ENCODE data around the gene SERINC2. TPM values are rescaled to one million over a fixed set of nuclear protein-coding genes. Genes with fewer than 3 reads are reported as not detected.
A peak's percentile ranks its signal among the peaks of the same experiment; 100 is the strongest.

SERINC2 gene
- total RNA-seq (2021; fragmentation: NEBNext Ultra II Directional; extraction: Animal tissue kit (Norgen Biotek cat#: 25700)): 100 to 1,000 TPM; 184 to 276 (median 207) TPM
- long read RNA-seq, transcript SERINC2-201 (10 exons, 1,997 nt): major isoform, 125 of 198 reads
- long read RNA-seq, partial matches to known transcripts: 50 of 198 reads
- long read RNA-seq, other reads (novel, unspliced or antisense): 15 of 198 reads

- no peak for DNase-seq
- H3K27ac Mint-ChIP-seq: peak within 1 kb of the TSS; percentile 89
- no peaks in the 10 kb centered on the region for H3K27me3 Mint-ChIP-seq (ENCODE audit: insufficient read depth)
- TF ChIP-seq CTCF (IDR thresholded peaks at IDR 0.05): no peak
- no peaks in the 10 kb centered on the region for H3K9me3 Mint-ChIP-seq
- H3K4me3 Mint-ChIP-seq: peak within 1 kb of the TSS; percentile 98
- H3K4me1 Mint-ChIP-seq (ENCODE audit: low read depth): peaks cover 75% of the 10 kb centered on the region
- peaks cover 27% of the 10 kb centered on the region for H3K36me3 Mint-ChIP-seq (ENCODE audit: low read depth)
These were observed at the start of gene SERINC2 for GRCh38 chr1:31412732-31413404. TSS of gene SERINC2 (plus strand) at chr1:31413213. CDS start at chr1:31413266, 53 bp downstream.

- Mint-ChIP-seq H3K36me3 (ENCODE audit: low read depth) (peaks cover 8% of the 10 kb centered on the region), H3K4me3 (no peak overlapping the region), H3K27ac (no peak overlapping the region), H3K27me3 (ENCODE audit: insufficient read depth) (no peaks in the 10 kb centered on the region; the same call in 1 of the 2 replicates), H3K4me1 (ENCODE audit: low read depth) (0 out of 2 replicates have a peak, but pooled peaks cover 5% of the 10 kb centered on the region), H3K9me3 (no peaks in the 10 kb centered on the region)
- no peak for TF ChIP-seq CTCF (IDR thresholded peaks at IDR 0.05)
- DNase-seq: no peak
These were observed 48.3 kb upstream of the SERINC2 start for GRCh38 chr1:31364561-31365250.

DNA sequence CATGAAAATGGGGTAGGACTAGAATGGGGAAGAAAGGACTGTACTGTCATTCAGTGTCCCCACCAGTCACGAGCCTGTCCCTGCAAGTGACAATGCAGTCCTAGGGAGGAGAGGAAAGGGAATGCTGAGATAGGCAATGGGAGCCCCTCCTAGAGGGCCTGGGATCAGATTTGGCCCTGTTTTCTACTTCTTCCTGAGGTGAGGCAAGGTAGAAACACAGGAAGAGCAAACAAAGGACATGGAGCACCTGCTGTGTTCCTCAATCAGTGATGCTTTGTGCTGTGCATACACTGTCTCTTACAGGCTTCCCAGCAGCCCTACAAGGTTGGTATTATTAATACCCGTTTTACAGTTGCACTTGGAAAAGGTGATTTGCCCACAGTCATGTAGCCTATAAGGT, 46.2 kb upstream of the SERINC2 start:
- no peaks in the 10 kb centered on the region for H3K9me3 Mint-ChIP-seq
- no peak for TF ChIP-seq CTCF (IDR thresholded peaks at IDR 0.05)
- no peak overlapping the region for H3K4me3 Mint-ChIP-seq
- peaks cover 5% of the 10 kb centered on the region for H3K36me3 Mint-ChIP-seq (ENCODE audit: low read depth)
- H3K27me3 Mint-ChIP-seq (ENCODE audit: insufficient read depth): no peaks in the 10 kb centered on the region; the same call in 1 of the 2 replicates
- no peak for DNase-seq
- H3K27ac Mint-ChIP-seq: no peak overlapping the region
- peaks cover 5% of the 10 kb centered on the region; the same call in 1 of the 2 replicates for H3K4me1 Mint-ChIP-seq (ENCODE audit: low read depth)

GRCh38 chr1:31368611-31369107, 44.4 kb upstream of the SERINC2 start:
- no peak for DNase-seq
- H3K27me3 Mint-ChIP-seq (ENCODE audit: insufficient read depth): peaks cover 4% of the 10 kb centered on the region
- TF ChIP-seq CTCF (IDR thresholded peaks at IDR 0.05): no peak
- peaks cover 24% of the 10 kb centered on the region for H3K4me1 Mint-ChIP-seq (ENCODE audit: low read depth)
- H3K36me3 Mint-ChIP-seq (ENCODE audit: low read depth): peaks cover 5% of the 10 kb centered on the region
- H3K27ac Mint-ChIP-seq: no peak overlapping the region
- no peak overlapping the region for H3K4me3 Mint-ChIP-seq
- H3K9me3 Mint-ChIP-seq: no peaks in the 10 kb centered on the region

DNA sequence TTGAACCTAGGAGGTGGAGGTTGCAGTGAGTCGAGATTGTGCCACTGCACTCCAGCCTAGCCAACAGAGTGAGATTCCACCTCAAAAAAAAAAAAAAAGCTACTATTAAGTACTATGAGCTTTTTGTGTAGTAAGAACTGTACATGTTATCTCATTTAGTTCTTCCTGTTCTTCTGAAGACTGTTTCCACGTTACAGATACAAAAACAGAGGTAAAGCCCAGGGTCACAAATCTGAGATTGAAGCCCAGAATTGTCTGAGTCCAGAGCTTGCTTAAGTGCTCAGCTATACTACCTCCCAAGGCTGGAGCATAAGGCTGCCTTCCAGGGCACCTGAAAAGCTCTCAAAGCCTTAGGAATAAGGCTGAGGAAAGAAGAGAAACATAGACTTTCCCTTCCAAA, 43.0 kb upstream of the SERINC2 start:
- TF ChIP-seq CTCF (IDR thresholded peaks at IDR 0.05): no peak
- Mint-ChIP-seq H3K4me3 (no peak overlapping the region), H3K36me3 (ENCODE audit: low read depth) (peaks cover 5% of the 10 kb centered on the region), H3K4me1 (ENCODE audit: low read depth) (peaks cover 37% of the 10 kb centered on the region), H3K27ac (no peak overlapping the region), H3K27me3 (ENCODE audit: insufficient read depth) (peaks cover 4% of the 10 kb centered on the region), H3K9me3 (no peaks in the 10 kb centered on the region)
- DNase-seq: no peak
